ENCODE results near the gene MIR17HG. TPM values are rescaled to one million over a fixed set of nuclear protein-coding genes. Genes with fewer than 3 reads are reported as not detected.
"Not testable (repeated sequence)": the region's sequence is repeated elsewhere in the genome, so short reads cannot be mapped to it uniquely, and the experiment has no call there.

Gene MIR17HG
- total and polyA plus RNA-seq, 8 donors: 2.4 to 7.6 (median 4.8) TPM

GRCh38 chr13:91313103-91313502, 34.4 kb upstream of the MIR17HG start:
- peak; percentile 28 to 33 for TF ChIP-seq CTCF (IDR thresholded peaks at IDR 0.05)
- peaks cover 15 to 33% of the 10 kb centered on the region in 2 donors for H3K27me3 ChIP-seq
- H3K36me3 ChIP-seq: no peaks in the 10 kb centered on the region
- no peak overlapping the region for H3K4me3 ChIP-seq
- H3K27ac ChIP-seq: no peak overlapping the region
- intact Hi-C loops (cut with DNase I): no loop called here
- no peaks in the 10 kb centered on the region for H3K9me3 ChIP-seq
- DNase-seq (peak in 2 of 4 donors; percentile 9 to 35), ATAC-seq (peak; percentile 50)
- H3K4me1 ChIP-seq: no peaks in the 10 kb centered on the region

- no peaks in the 10 kb centered on the region for H3K9me3 ChIP-seq
Observed at GRCh38 chr13:91313581-91313980, 33.9 kb upstream of the MIR17HG start.

GRCh38 chr13:91314888-91315287, 32.6 kb upstream of the MIR17HG start:
- no peak for DNase-seq
- H3K9me3 ChIP-seq: no peaks in the 10 kb centered on the region
- no peaks in the 10 kb centered on the region for H3K36me3 ChIP-seq
- no peak overlapping the region for H3K4me3 ChIP-seq
- intact Hi-C loops (cut with DNase I): no loop called here
- TF ChIP-seq CTCF (IDR thresholded peaks at IDR 0.05): no peak
- no peak for ATAC-seq
- H3K4me1 ChIP-seq: no peaks in the 10 kb centered on the region
- no peak overlapping the region for H3K27ac ChIP-seq
- peaks cover 15 to 33% of the 10 kb centered on the region in 2 donors for H3K27me3 ChIP-seq

More at GRCh38 chr13:91313581-91313980, 33.9 kb upstream of the MIR17HG start:
- DNase-seq: no peak
- no peak overlapping the region for H3K4me3 ChIP-seq
- no peak for TF ChIP-seq CTCF (IDR thresholded peaks at IDR 0.05)
- no peak overlapping the region for H3K27ac ChIP-seq
- intact Hi-C loops (cut with DNase I): no loop called here
- no peaks in the 10 kb centered on the region for H3K4me1 ChIP-seq
- ATAC-seq: no peak
- peaks cover 15 to 33% of the 10 kb centered on the region in 2 donors for H3K27me3 ChIP-seq
- no peaks in the 10 kb centered on the region for H3K36me3 ChIP-seq

GRCh38 chr13:91318886-91319285, 28.6 kb upstream of the MIR17HG start:
- intact Hi-C loops (cut with DNase I): no loop called here
- H3K4me3 ChIP-seq: no peak overlapping the region
- TF ChIP-seq CTCF (IDR thresholded peaks at IDR 0.05): no peak

GRCh38 chr13:91319996-91320395, 27.5 kb upstream of the MIR17HG start:
- Histone ChIP-seq H3K4me3 (no peak overlapping the region), H3K4me1 (no peaks in the 10 kb centered on the region), H3K36me3 (no peaks in the 10 kb centered on the region), H3K9me3 (no peaks in the 10 kb centered on the region), H3K27me3 (peaks cover 10 to 15% of the 10 kb centered on the region in 2 donors), H3K27ac (no peak overlapping the region)
- ATAC-seq: no peak
- no peak for TF ChIP-seq CTCF (IDR thresholded peaks at IDR 0.05)
- intact Hi-C loops (cut with DNase I): no loop called here
- DNase-seq: no peak

More at GRCh38 chr13:91318886-91319285, 28.6 kb upstream of the MIR17HG start:
- Histone ChIP-seq H3K4me1 (no peaks in the 10 kb centered on the region), H3K27me3 (peaks cover 15 to 26% of the 10 kb centered on the region in 2 donors), H3K36me3 (no peaks in the 10 kb centered on the region), H3K27ac (no peak overlapping the region), H3K9me3 (no peaks in the 10 kb centered on the region)
- ATAC-seq (no peak), DNase-seq (no peak)

- DNase-seq; H3K36me3 ChIP-seq; H3K4me1 ChIP-seq; H3K27ac ChIP-seq; ATAC-seq; H3K4me3 ChIP-seq; H3K9me3 ChIP-seq; H3K27me3 ChIP-seq; intact Hi-C loops (cut with DNase I): not testable (repeated sequence)
Observed at GRCh38 chr13:91320990-91321389, 26.5 kb upstream of the MIR17HG start.
